ENCODE measurements around the gene SMAD5.

Gene SMAD5

DNA sequence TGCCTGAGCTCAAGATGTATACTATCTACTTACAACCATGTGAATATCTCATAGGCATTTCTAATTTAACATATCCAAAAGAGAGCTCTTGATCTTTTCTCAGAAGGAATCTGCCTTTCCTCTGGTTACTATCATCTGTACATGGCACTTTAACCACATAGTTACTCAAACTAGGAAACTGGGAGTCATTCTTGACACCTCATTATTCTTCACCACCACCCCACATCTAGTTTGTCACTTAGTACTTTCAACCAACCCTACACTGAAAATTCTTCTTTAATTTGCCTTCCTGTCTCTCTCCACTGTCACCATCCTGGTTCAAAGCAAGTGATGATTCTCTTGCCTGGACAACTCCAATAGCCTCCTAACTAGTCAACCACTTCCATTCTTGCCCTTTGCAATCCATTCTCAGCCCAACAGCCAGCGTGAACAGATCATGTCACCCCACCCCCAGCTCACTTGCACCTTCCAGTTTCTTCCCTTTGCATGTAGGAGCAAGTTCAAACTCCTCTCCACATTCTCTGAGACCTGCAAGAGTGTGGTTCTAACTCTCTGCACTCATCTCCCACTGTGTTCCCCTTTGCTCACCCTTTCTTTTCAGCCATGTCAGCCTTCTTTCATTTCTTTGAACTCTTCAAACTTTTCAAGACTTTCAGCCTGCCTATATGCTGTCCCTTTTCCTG lies 17.3 kb upstream of the SMAD5 start:
- DNase-seq, result no peak

DNA sequence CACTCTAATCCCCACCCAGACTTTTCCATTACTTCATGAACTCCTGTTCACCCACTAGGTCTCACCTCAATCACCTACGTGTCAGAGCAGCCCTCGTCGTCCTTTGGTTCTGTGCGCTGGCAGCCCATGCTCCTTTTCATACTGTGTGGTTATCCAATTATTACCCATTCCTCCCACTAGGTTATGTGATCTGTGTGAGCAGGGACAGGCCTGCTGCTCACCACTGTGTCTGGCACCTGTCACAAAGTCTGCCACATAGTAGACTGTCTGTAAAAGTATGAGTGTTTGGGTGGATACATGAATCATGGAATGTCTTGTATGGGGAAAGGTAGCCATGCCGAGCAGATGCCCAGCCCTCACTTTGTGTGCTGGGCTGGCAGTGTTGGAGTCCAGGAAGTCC lies 12.1 kb upstream of the SMAD5 start:
- DNase-seq, result no peak

DNA sequence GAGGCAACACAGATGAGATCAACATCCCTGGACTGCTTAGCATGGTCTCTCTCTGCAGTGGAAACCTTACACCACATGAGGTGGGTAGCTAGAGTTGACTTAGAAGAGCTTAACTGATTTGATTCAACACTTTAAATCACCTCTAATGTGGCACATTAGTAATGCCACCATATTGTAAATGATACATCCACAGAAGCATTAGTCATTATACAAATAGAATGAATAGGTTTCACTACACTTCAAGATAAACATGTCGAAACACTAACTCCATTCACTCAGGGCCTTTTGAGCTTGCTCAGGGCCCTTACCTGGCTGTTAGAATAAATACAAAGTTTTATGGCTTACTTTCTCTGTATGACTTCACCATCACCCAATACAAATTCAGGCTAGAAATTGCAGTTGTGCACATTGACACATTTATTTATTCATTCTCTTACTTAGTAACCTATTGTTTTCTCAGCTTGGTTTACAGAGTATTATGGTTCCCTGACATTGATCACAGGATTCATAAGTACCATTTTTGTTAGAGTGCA lies 9.3 kb upstream of the SMAD5 start:
- no peak for DNase-seq

DNA sequence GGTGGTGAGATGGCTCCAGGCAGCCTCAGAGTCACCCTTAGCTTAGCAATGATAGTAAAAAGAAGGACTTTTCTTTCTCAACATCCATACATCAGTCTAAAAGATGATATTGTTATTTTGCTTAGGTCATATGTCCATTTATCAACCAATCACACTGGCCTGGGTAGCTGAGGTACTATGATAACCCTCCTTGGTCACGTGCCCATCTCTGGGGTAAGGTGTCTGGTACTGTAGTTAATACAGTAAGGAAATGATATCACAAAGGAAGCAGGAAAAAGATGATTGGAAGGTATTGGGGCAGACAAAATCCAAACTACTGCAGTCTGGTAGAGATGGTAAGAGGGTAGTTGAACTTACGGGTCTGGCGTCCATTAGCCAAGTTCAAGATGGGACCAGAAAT lies 5.1 kb upstream of the SMAD5 start:
- DNase-seq, result no peak

DNA sequence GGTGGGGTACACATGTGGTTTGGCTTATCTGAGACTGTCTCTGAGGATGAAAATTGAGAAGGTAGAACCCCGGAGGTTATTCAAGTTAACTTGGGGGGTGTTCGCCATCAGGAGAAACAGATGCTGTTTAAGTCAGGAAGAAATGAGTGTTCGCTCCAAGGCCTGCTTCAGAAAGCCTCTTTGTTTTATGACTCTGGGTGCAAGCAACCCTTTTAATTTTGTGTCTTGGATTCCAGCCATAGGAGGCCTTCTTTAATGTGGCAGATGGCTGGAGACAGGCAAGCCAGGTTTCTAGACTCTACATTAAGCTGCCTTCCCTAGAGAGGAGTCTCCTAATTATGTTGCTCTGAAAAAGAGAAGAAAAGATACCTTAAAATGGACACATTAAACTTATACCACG lies 4.2 kb upstream of the SMAD5 start:
- DNase-seq, result no peak

DNA sequence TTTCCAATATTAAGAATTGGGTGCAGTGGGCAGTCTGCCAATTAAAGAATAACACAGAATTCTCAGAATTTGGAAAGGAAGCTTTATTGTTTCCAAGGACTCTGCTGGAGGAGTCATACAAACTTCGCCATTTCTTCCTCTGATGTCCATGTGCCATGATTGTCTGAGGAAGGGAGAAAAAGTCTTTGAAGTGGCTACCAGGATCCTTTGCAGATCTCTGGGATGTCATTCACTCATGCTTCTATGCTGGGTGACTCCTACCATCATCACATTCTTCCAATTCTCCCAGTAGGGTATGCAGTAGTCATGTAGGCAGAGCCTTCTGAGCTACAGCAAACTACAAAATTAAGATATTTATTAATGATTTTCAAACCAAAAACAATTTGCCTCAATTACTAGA lies 3.2 kb upstream of the SMAD5 start:
- DNase-seq, result no peak

DNA sequence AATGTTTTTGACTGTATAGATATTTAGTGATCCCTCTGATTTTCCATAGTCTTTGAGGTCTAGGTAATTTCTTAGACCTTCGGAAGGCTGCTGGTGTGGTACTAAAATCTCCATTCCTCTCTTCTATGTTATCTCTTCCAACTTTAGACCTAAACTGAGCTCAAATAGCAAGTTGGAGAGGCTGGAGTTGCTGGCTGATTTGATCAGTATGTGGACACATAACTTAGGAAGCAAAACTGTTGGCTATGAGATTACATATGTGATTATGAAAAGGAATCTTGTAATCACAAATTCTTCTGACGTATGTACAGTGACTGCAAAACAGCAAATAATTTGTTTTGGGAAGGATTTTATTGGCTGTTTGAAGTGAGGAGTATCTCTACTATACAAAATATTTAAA lies 2.1 kb upstream of the SMAD5 start:
- no peak for DNase-seq

DNA sequence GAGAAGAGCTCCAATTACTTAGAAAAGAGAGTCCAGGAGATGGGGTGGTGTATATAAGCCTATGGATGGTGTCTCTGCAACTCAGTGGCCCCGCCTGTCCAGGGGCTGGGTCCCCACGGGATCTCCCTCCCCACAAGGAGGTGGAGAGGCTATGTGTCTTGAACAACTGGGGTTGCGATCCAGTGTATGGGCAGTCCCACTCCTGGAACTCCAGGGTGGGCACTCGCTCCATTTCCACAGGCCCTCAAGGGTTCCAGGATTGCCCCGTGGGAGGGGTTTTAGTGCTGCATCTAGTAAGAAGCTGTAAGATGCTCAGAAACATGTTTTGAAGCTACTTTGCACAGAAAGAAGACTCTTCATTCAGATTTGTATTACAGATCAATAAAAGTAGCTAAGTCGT lies 558 bp upstream of the SMAD5 start:
- no peak for DNase-seq

DNA sequence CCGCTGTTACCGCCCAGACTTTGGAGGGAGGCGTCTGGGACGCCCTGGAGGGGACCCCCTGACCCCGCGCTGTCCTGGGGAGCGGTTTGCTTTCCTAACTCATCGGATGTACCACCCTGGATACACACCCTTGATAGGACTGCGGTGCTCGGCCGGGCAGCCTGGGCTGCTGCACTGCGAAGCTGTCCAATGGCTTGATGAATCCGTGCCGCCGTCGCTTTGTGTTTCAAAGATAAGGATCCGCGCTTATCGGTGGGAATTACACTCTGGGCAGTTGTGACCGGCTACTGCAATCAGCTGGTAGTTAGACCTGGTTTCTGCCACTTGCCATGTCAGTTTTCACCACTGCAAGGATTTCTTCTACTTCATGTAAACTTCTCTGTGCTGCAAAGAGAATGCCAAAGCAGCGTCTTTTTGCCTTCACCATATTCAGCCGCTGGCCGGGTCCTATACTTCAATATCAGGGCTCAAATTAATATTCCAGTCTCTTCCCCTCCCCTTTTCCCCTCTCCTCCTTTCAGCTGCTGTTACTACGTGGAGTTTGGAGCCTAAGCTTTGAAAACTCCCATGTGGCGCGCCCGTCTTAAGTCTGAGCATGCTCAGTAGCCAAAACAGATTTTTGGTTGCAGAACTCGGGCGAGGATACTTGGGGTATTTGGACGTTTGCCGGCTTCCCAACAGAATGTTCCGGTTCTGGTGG lies 727 bp downstream of the SMAD5 start:
- peak; percentile 87 for DNase-seq

DNA sequence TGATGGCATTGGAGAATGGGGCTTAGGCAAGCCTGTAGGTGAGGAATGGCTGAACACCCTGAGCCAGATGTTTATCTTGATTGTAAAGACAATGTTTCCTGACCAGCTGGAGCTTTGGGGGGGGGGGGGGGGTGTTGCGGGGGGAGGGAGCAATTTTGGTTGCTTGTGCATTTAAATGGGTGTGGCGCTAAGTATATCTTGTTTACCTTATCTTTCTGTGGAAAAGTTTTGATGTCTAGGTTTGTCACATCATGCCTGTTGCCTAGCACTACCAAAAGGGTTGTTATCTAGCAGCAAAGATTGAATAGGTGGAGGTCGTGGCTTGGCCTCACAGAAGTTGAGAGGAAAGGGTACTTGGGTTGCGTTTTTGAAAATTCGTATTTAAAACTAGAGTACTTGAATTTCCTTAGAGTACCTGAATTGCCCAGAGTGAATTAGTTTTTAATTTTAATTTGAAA lies 1.3 kb downstream of the SMAD5 start:
- no peak for DNase-seq

DNA sequence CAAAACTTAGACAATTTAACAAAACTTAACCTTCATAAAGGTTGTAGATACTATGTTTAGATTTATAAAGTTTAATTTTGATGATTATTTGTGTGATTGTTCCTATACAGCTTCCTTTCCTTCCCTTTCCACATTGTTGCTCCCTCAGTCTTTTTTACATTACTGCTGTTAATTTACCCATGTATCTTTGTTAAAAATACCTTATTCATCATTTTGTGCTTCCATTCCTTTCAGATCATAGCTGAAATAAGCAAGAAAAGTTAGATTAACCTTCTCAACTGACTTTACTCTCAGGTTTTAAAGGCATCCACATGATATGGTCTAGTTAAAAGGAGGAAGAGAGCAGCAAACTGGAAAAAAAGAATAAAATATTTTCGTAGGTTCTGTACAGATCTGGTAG lies 2.0 kb downstream of the SMAD5 start:
- no peak for DNase-seq

DNA sequence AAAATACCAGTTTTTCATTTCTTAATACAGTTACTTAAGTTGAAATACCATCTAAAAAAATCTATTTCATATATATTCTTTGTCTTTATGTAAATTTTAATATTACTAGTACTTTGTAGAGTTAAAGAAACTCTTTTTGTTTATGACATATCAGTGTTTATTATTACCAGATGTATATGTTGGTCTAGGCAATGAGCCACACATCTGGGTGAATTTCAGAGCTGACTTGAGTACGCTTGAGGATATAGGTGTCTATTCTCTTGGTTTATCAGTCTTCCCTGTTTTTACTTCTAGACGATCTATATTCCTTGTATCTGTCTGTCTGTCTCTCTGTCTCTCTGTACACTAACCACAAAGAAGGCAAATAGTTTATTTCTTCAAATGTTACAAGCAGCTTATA lies 2.9 kb downstream of the SMAD5 start:
- DNase-seq, result no peak

DNA sequence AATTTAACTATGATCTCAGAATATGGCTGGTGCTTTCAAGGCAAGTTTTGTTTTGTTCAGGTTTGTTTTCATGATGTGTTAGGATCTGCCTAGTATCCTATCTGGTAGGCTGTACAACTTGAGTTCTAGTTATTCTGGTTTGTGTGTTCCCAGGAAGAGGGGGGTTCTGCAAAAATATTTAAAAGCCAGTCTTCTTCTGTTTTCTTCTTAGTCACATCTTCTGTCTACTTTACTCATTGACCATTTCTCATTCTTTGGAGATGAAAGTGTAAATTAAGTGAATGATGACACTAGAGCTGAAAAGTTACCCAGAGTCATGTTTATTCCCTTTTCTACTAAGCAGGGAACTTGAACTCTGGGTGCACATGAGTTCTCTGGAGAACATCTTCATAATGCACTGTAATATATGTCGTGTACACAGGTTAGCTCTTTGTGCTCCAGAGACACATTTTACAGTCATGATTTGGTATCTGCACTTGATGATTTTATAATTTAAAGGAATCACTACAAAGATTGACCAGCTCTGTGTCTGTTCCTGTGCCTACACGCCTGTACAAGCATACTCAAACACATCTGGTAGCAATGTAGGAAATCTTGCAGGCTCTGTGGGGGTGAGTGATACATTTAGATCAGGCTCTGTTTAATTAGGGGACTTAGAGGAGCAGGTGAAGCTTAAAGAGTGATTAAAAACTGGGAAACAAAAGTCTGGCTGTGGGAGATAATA lies 5.0 kb downstream of the SMAD5 start:
- no peak for DNase-seq

DNA sequence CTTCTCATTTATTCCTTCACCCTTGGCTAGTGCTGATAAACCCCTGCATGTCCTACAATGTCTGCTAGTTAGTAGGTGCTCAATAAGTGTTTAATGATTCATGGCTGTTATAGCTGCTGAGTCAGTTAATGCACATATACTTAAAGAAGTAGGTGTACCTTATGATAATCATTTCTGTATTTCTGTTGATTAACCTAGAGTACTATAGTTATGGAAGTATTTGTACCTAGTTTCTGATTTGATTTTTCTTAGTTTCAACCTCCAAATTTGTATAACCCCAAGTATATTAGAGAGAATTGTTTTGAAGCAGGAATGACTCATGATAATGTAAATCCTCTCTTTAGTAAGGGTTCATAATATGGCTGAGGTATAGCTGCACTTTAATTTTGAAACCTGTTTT lies 8.9 kb downstream of the SMAD5 start:
- no peak for DNase-seq

DNA sequence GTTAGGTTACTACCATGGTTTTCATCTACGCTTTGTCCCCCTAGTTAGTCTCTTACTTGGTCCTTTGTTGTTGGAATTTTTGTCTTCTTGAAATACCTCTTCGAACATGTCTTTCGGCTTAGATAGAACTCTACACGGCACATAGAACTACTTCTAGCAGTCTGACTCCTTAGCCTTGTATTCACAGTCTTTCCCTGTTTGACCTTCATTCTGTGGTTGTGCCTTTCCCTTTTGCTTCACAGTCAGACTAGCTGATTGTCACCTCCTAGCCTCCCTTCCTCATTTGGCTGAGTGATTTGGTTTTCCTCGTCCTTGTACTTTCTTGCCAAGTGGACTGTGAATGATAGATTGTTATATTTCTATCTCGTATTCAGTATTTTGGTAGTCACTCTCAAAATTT lies 10.7 kb downstream of the SMAD5 start:
- no peak for DNase-seq

DNA sequence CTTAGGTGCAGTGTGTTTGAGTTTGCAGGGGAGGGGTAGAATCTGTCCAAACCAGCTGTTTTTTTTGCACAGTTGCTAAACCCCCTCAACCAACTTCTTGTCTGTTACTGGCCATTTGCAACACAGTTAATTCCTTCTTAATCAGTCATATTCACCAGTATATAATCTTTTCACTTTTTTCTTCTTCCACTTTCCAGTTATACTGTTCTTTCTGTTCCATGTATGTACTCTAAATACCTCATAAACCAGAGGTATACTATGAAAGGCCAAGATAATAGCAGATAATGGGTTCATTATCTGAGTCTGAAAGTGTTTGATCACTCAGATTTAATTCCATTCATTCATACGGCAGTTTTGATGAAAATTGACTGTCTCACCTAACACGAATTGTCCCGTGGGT lies 11.1 kb downstream of the SMAD5 start:
- no peak for DNase-seq

DNA sequence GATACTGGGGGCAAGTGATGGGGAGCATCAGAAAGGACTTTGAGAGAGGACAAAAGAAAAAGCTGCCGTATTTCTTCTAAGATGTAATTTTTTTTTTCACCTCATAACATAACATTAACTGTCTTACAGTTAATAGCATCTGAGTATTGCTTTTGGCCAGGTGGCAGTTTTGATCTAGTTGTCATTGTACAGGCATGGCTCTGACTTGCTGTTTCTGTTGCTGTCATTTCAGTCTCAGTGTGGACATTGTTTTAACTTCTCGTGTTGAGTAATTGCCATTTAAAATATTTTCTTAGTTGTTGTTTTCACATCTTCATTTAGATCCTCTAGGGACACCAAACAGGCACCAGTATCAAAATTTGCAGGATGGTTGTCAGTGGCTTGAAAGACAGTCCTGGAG lies 12.4 kb downstream of the SMAD5 start:
- DNase-seq, result no peak

DNA sequence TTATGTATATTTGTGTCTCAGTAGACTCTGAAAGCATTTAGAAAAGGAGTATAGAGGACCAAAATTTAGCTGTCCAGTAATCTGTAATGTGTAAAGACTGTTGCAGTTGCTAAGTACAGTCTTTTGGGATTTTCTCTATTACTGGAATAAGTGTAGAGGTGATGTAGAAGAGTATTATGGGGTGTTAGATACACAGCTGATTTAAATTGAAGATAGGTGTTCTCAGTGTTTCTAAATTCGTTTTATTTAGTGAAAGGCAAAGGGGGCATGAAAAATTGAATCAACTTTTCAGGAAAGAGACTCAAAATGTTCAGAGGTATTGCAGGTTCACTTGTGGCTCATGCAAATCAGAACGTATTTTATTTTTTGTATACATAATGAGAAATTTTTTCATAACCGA lies 13.6 kb downstream of the SMAD5 start:
- no peak for DNase-seq

DNA sequence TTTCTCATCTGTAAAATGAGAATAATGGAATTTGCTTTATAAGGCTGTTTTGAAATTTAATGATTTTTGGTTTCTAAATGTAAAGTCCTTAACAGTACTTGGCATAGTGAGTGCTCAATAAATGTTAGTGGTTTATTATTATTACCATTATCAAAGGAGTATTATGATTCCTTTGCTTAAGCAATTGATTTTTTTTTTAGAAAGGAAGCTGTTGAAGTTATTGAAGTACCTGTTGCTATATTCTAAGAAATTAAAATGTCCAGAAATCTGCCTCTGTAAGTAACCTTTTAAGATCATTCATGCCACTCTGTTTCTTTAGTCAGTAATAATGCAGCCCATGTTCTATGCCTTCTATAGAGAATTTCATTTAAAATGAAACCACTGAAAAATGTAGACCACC lies 15.0 kb downstream of the SMAD5 start:
- DNase-seq, result no peak

DNA sequence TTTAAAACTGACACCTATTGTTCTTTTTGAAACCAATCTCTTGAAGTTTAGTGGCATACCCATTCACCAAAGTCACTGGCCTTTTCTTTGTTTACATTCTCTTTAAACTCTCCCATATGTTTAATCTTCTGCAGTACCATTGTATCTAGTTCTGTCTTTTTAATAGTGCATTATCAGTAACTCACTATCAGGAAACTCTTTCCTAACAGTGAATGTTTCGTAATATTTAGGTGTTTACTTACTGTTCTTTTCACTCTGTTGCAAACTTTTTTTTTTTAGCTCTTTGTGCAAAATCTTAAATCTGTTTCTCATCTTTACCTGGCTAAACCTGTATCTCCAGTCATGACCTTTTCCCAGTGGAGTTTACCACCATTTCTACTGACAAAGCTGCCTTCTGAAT lies 17.2 kb downstream of the SMAD5 start:
- no peak for DNase-seq

DNA sequence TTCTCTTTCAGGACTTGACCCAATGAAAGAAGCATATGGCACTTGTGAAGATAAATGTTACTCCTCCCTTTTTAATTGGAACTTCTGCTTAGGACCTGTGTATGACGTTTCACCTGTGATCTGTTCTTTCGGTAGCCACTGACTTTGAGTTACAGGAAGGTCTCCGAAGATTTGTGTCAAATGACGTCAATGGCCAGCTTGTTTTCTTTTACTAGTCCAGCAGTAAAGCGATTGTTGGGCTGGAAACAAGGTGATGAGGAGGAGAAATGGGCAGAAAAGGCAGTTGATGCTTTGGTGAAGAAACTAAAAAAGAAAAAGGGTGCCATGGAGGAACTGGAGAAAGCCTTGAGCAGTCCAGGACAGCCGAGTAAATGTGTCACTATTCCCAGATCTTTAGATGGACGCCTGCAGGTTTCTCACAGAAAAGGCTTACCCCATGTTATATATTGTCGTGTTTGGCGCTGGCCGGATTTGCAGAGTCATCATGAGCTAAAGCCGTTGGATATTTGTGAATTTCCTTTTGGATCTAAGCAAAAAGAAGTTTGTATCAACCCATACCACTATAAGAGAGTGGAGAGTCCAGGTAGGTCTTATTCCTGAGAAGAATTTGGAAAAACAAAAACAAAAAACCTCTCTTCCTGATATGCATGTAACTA lies 21.1 kb downstream of the SMAD5 start:
- no peak for DNase-seq

DNA sequence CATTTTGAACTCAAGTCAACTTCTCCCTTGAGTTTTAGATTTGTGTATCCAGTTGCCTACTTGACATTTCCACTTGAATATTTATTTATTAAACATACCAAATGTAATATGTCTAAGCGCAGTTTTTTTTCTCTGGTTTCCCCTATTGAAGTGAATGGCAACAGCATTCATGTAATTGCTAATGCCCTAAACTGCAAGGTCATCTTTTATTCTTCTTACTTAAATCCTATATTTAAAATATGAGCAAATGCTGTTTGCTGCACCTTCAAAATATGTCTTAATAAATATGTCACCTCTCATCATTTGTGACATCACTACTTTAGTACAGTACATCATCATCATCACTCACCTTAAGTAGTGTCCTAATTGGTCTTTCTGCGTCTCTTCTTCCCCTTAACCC lies 22.4 kb downstream of the SMAD5 start:
- DNase-seq, result no peak

DNA sequence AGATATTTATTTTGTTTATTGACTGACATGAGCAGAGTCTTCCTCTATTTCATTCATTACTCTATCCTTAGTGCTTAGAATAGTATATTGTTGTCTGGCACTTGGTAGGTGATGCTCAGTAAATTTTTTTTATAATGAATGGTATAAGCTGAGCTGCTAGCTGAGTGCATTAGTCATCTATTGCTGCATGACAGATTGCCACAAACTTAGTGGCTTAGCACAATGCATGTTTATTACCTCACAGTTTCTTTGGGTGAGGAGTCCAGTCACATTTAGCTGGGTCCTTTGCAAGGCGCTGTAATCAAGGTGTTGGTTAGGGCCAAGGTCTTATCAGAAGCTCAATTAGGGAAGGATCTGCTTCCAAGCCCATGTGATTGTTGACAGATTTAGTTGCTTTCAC lies 23.1 kb downstream of the SMAD5 start:
- no peak for DNase-seq

DNA sequence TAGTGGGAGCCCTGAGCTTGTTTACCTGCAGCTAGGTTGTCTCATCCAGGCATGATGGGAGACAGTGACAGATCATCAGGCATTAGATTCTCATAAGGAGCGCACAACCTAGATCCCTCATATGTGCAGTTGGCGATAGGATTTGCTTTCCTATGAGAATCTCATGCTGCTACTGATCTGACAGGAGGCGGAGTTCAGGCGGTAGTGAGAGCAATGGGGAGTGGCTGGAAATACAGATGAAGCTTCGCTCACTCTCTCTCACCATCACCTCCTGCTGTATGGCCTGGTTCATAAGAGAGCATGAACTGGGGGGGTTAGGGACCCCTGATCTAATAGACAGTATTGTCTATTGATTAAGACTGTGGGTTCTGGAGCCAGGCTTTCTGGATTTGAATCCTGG lies 24.9 kb downstream of the SMAD5 start:
- no peak for DNase-seq

Measured in retina (tissue), 1 donor.